Measurements from ENCODE around the gene AFF3.

- no peak for TF ChIP-seq EZH2 (IDR thresholded peaks at IDR 0.05; ENCODE audit: borderline replicate concordance, low read length)
- no peak for TF ChIP-seq CTCF (IDR thresholded peaks at IDR 0.05; ENCODE audit: low read length)
Observed at GRCh38 chr2:100038011-100038410, 104.4 kb downstream of the AFF3 start.

Measured in OCI-LY1 (cell line).